ENCODE measurements around the gene ABCC3. TPM values are rescaled to one million over a fixed set of nuclear protein-coding genes. Genes with fewer than 3 reads are reported as not detected.

The ABCC3 gene
- total and polyA plus RNA-seq, 4 donors = 10.3 to 46.4 (median 32.0) TPM

DNA sequence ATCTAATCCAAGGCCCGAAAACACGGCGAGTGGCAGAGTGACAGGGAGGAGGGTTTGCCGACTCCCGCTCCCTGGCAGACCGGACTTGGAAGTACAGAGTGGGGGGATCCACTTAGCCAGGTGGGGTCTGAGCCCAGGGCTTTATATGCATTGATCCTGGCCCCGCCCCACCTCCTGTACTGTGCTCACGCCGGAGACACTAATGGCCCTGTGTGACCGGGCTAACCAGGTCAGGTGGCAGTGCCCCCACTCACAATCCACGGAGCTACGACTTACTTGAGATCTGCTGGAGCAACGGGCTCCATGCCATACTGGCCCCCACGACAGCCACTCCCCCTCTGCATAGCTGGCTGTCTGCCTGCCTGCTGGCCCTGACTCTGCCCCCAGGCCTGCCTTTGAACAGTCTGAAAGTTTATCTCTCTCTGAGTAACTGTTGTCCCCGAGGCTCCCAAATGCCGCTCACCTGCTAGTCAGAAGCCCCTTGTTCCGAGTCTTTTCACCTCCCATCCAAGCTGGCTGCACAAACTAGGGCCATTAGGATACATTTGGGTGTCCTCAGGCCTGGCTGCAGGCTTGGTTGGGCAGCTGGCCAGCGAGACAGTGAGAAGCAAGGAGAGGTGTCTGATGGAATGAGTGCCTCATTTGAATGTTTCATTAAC lies 46.2 kb upstream of the ABCC3 start:
- no peaks in the 10 kb centered on the region for H3K9me3 ChIP-seq (ENCODE audit: control insufficient read depth in 4 of 4, insufficient read depth in 3 of 4, low read length in 3 of 4)
- H3K27me3 ChIP-seq (ENCODE audit: control insufficient read depth in 3 of 3, insufficient read depth in 3 of 3, low read length in 2 of 3) = no peaks in the 10 kb centered on the region
- TF ChIP-seq, protein P1, sequence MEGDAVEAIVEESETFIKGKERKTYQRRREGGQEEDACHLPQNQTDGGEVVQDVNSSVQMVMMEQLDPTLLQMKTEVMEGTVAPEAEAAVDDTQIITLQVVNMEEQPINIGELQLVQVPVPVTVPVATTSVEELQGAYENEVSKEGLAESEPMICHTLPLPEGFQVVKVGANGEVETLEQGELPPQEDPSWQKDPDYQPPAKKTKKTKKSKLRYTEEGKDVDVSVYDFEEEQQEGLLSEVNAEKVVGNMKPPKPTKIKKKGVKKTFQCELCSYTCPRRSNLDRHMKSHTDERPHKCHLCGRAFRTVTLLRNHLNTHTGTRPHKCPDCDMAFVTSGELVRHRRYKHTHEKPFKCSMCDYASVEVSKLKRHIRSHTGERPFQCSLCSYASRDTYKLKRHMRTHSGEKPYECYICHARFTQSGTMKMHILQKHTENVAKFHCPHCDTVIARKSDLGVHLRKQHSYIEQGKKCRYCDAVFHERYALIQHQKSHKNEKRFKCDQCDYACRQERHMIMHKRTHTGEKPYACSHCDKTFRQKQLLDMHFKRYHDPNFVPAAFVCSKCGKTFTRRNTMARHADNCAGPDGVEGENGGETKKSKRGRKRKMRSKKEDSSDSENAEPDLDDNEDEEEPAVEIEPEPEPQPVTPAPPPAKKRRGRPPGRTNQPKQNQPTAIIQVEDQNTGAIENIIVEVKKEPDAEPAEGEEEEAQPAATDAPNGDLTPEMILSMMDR (IDR thresholded peaks at IDR 0.05; ENCODE audit: control extremely low read depth, extremely low read depth) = no peak
- H3K27ac ChIP-seq (ENCODE audit: low read depth in 1 of 2, low read length in 1 of 2) = no peak overlapping the region
- H3K36me3 ChIP-seq (ENCODE audit: control insufficient read depth in 4 of 4, insufficient read depth in 4 of 4, low read length in 4 of 4) = peaks cover 0 to 24% (median under 1%) of the 10 kb centered on the region in 4 donors
- no peak overlapping the region for H3K9ac ChIP-seq (ENCODE audit: insufficient read depth in 1 of 2, low read length in 2 of 2)
- DNase-seq = peak; percentile 73 to 81 (median 80)
- H3K4me1 ChIP-seq (ENCODE audit: control insufficient read depth in 5 of 5, insufficient read depth in 5 of 5, low read length in 5 of 5) = peaks cover 6 to 50% (median 20%) of the 10 kb centered on the region in 5 donors
- 71 to 83% methylated on average over 18 of the region's 18 CpGs for WGBS, 2 donors
- no peak for ATAC-seq (ENCODE audit: insufficient read depth, low FRiP score)
- H3K4me3 ChIP-seq = no peak overlapping the region

DNA sequence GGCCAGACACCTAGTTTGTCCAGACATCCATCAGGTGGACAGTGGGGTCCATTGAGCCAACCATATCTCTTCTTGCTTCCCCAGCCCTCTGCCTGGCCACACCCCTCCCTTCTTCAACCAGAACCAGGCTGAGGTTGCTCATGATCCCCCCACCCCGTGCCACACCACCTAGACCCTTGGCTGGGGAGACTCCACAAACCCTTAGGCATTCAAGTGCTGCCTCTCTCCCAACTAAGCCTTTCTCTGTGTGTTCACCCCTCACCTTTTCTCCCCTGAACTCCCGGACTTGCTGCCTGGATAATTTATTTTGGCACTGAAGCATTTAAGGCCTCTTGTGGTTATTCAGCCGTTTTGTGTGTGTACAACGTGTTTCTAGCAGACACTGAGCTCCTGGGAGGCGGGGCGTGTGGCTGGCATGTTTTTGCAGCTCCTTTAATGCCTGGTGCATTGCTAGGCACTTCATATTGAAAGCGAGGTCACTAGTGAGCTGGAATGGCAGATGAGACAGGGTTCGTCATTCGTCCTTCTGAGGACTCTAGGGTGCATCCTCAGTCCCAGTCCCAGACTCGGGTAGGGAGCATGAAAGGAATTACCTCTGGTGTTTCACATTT lies 45.5 kb upstream of the ABCC3 start:
- TF ChIP-seq, protein P1 (IDR thresholded peaks at IDR 0.05; ENCODE audit: control extremely low read depth, extremely low read depth) = no peak
- no peaks in the 10 kb centered on the region for H3K9me3 ChIP-seq (ENCODE audit: control insufficient read depth in 4 of 4, insufficient read depth in 3 of 4, low read length in 3 of 4)
- DNase-seq (peak in 2 of 3 donors; percentile 40 to 58), ATAC-seq (ENCODE audit: insufficient read depth, low FRiP score) (no peak)
- WGBS, 2 donors = 54 to 70% methylated on average over 10 of the region's 10 CpGs
- peaks cover 0 to 24% (median under 1%) of the 10 kb centered on the region in 4 donors for H3K36me3 ChIP-seq (ENCODE audit: control insufficient read depth in 4 of 4, insufficient read depth in 4 of 4, low read length in 4 of 4)
- peaks cover 6 to 57% (median 23%) of the 10 kb centered on the region in 5 donors for H3K4me1 ChIP-seq (ENCODE audit: control insufficient read depth in 5 of 5, insufficient read depth in 5 of 5, low read length in 5 of 5)
- H3K9ac ChIP-seq (ENCODE audit: insufficient read depth in 1 of 2, low read length in 2 of 2) = no peak overlapping the region
- H3K27ac ChIP-seq (ENCODE audit: low read depth in 1 of 2, low read length in 1 of 2) = no peak overlapping the region
- no peaks in the 10 kb centered on the region for H3K27me3 ChIP-seq (ENCODE audit: control insufficient read depth in 3 of 3, insufficient read depth in 3 of 3, low read length in 2 of 3)
- no peak overlapping the region for H3K4me3 ChIP-seq

DNA sequence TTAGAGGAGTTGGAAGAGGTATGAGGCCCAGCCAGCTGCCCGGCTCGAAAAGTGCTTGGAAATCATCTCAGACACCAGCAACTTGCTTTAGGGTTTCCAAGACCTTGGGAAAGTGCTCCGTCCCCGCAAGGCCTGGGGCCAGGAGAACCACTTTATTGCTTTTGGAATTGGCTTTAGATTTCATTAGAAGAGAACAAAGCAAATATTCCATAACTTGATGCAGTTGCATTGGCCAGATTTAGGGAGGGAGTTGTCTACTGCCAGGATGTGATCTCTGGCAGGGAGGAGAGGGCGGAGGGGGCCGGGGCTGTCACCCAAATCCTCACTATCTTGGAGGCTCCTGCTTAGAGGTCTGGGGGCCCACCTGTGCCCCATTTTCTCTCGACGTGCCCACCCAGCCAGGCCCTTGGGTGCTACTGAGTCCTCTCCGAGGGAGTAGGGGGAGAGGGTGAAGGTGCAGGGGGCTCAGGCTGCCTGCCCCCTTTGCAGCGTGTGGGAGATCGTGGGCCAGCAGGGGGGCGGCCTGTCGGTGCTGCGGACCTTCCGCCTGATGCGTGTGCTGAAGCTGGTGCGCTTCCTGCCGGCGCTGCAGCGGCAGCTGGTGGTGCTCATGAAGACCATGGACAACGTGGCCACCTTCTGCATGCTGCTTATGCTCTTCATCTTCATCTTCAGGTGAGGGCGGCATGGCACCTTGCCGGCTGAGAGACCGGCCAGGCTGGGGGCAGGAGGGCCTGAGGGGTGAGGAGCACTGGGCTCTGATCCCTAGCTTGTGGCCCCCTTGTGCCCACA lies 43.5 kb upstream of the ABCC3 start:
- Histone ChIP-seq H3K9ac (ENCODE audit: insufficient read depth in 1 of 2, low read length in 2 of 2) (no peak overlapping the region), H3K27ac (ENCODE audit: low read depth in 1 of 2, low read length in 1 of 2) (no peak overlapping the region), H3K27me3 (ENCODE audit: control insufficient read depth in 3 of 3, insufficient read depth in 3 of 3, low read length in 2 of 3) (no peaks in the 10 kb centered on the region), H3K4me3 (no peak overlapping the region), H3K36me3 (ENCODE audit: control insufficient read depth in 4 of 4, insufficient read depth in 4 of 4, low read length in 4 of 4) (peaks cover 0 to 20% (median under 1%) of the 10 kb centered on the region in 4 donors), H3K9me3 (ENCODE audit: control insufficient read depth in 4 of 4, insufficient read depth in 3 of 4, low read length in 3 of 4) (no peaks in the 10 kb centered on the region), H3K4me1 (ENCODE audit: control insufficient read depth in 5 of 5, insufficient read depth in 5 of 5, low read length in 5 of 5) (peaks cover 6 to 67% (median 30%) of the 10 kb centered on the region in 5 donors)
- DNase-seq (no peak), ATAC-seq (ENCODE audit: insufficient read depth, low FRiP score) (no peak)
- TF ChIP-seq, protein P1 (IDR thresholded peaks at IDR 0.05; ENCODE audit: control extremely low read depth, extremely low read depth) = no peak
- WGBS, 2 donors = 95 to 96% methylated on average over 24 of the region's 24 CpGs

All from lung (tissue), 12 donors.